Measurements from ENCODE around the gene MED13.
"Not testable (repeated sequence)": the region's sequence is repeated elsewhere in the genome, so short reads cannot be mapped to it uniquely, and the experiment has no call there.

MED13 gene

GRCh38 chr17:62049299-62049698, 15.8 kb downstream of the MED13 start:
- no peak for FAIRE-seq

GRCh38 chr17:62048262-62048661, 16.8 kb downstream of the MED13 start:
- FAIRE-seq: no peak

- no peak for FAIRE-seq
Observed at GRCh38 chr17:62045517-62045916, 19.6 kb downstream of the MED13 start.

GRCh38 chr17:62045109-62045508, 20.0 kb downstream of the MED13 start:
- FAIRE-seq: no peak

GRCh38 chr17:62043602-62044001, 21.5 kb downstream of the MED13 start:
- FAIRE-seq: no peak

GRCh38 chr17:62043140-62043539, 21.9 kb downstream of the MED13 start:
- no peak for FAIRE-seq

- peak; percentile 45 for FAIRE-seq
Observed at GRCh38 chr17:62038248-62038647, 26.8 kb downstream of the MED13 start.

- no peak for FAIRE-seq
Observed at GRCh38 chr17:62033317-62033716, 31.8 kb downstream of the MED13 start.

GRCh38 chr17:62032480-62032879, 32.6 kb downstream of the MED13 start:
- no peak for FAIRE-seq

GRCh38 chr17:62030264-62030663, 34.8 kb downstream of the MED13 start:
- FAIRE-seq: no peak

- FAIRE-seq: no peak
Observed at GRCh38 chr17:62024866-62025265, 40.2 kb downstream of the MED13 start.

GRCh38 chr17:62017912-62018311, 47.2 kb downstream of the MED13 start:
- FAIRE-seq: no peak

- FAIRE-seq: no peak
Observed at GRCh38 chr17:62017496-62017895, 47.6 kb downstream of the MED13 start.

GRCh38 chr17:62014526-62014925, 50.6 kb downstream of the MED13 start:
- FAIRE-seq: no peak

GRCh38 chr17:62009220-62009619, 55.9 kb downstream of the MED13 start:
- no peak for FAIRE-seq

- no peak for FAIRE-seq
Observed at GRCh38 chr17:62008294-62008693, 56.8 kb downstream of the MED13 start.

GRCh38 chr17:62004388-62004787, 60.7 kb downstream of the MED13 start:
- no peak for FAIRE-seq

- FAIRE-seq: not testable (repeated sequence)
Observed at GRCh38 chr17:62003141-62003540, 61.9 kb downstream of the MED13 start.

- FAIRE-seq: no peak
Observed at GRCh38 chr17:62001105-62001504, 64.0 kb downstream of the MED13 start.

- no peak for FAIRE-seq
Observed at GRCh38 chr17:62000186-62000585, 64.9 kb downstream of the MED13 start.

- FAIRE-seq: not testable (repeated sequence)
Observed at GRCh38 chr17:61998534-61998933, 66.5 kb downstream of the MED13 start.

- FAIRE-seq: no peak
Observed at GRCh38 chr17:61997664-61998063, 67.4 kb downstream of the MED13 start.

- FAIRE-seq: no peak
Observed at GRCh38 chr17:61996916-61997605, 68.0 kb downstream of the MED13 start.

GRCh38 chr17:61989509-61989908, 75.6 kb downstream of the MED13 start:
- no peak for FAIRE-seq

GRCh38 chr17:61986898-61987297, 78.2 kb downstream of the MED13 start:
- FAIRE-seq: no peak

All from colon (tissue), 2 donors.